Measurements from ENCODE around the gene ZNF540. TPM values are rescaled to one million over a fixed set of nuclear protein-coding genes. Genes with fewer than 3 reads are reported as not detected.

ZNF540 gene
- 0.29 TPM in 1 of 2 replicates, not detected in the other for total RNA-seq

DNA sequence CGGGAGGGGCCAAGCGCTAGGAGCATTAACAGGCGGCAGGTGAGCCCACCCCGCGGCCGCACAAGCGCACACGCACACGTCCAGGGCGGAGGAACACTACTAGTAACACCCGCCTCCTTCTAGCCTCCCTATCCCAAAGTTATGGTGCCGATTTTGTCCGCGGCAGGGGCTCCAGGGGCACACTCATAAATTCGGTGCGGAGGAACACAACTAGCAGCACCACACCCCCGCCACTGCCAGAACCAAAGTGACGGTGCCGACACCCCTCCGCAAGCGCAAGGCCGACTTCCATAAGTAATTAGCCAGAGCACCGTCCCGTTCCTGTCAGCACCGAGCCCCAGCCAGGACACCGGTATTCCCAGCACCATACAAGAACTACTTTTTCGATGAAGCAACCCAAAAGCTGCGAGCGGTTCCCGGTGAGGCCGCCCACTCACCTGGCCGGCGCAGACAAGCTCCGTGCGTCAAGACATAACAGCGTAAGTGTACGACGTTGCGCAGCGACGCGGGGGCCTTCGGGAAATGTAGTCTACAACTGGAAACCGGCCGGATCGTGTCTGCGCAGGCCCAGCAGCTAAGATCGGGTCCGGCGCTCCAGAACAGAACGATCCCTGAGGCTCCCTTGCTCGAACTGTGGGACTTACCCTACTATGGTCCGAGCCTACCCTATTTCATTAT is at the start of gene ZNF540, which contains the start of gene ZNF571:
Gene ZNF540 (plus strand): TSS at position 573 of the 678 bp plus-strand sequence. CDS start 3,572 bp downstream, outside the sequence.
Gene ZNF571 (minus strand): TSS at position 489 of the 678 bp plus-strand sequence. CDS start 8,116 bp downstream, outside the sequence.

DNA sequence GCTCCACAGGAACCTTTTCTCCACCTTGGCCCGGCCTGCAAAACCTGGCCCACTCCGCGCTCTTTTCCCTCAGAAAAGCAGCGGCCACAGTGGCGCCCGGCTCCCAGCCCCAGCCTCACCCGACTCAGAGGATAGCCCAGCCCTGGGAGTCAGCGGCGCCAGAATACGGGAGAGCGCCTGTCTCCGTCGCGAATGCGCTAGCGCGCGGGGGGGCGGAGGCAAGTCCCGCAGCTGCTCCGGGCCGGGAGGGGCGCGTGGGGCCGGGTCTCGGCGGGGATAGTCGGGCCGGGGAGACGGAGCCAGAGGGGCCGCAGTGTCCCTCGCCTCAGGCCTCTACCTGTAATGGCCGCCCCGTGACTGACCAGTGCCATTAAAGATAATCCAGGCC is 60.6 kb downstream of the ZNF540 start, which contains the start of gene ZFP30:
Gene ZFP30 (minus strand): TSS at position 165 of the 388 bp plus-strand sequence. CDS start 7,643 bp downstream, outside the sequence.

Other genes starting within 250 kb of the ZNF540 start
- gene ZNF527, start 223.8 kb upstream of the ZNF540 start, total RNA-seq, result 0.86 and 6.0 TPM in 2 replicates
- gene ZNF569, start 127.4 kb upstream of the ZNF540 start, total RNA-seq, result 3.9 and 4.0 TPM in 2 replicates
- gene ZNF570, start 125.5 kb upstream of the ZNF540 start, total RNA-seq, result 1.4 and 9.6 TPM in 2 replicates
- 0.58 and 1.1 TPM in 2 replicates for gene ZNF793, start 87.9 kb upstream of the ZNF540 start, total RNA-seq
- gene ZNF571, start 84 bp upstream of the ZNF540 start, total RNA-seq, result 0.86 and 0.89 TPM in 2 replicates
- gene ZFP30, start 60.6 kb downstream of the ZNF540 start, total RNA-seq, result 4.8 and 5.2 TPM in 2 replicates
- gene ZNF607, start 124.9 kb downstream of the ZNF540 start, total RNA-seq, result 1.7 and 3.4 TPM in 2 replicates
- gene ZNF573, start 184.7 kb downstream of the ZNF540 start, total RNA-seq, result 5.7 and 5.8 TPM in 2 replicates